Hematopoietic multipotent progenitor cell treated with erythropoietin and hydrocortisone succinate and interleukin-3 and kit ligand, for 17 days (in vitro differentiated cells): Measurements from ENCODE around the gene IRAK1.

ENCODE experiments used
- DNase-seq: peaks from one replicate; pipeline ENCODE4 v3.0.0-alpha.2; 2015; ENCODE audit warnings: low spot score

IRAK1 gene

GRCh38 chrX:154019061-154019621, 561 bp downstream of the IRAK1 start:
- peak; percentile 6 for DNase-seq

- DNase-seq, result no peak
Measured at GRCh38 chrX:154018518-154019060, 1.1 kb downstream of the IRAK1 start.

GRCh38 chrX:154017766-154018517, 1.8 kb downstream of the IRAK1 start:
- no peak for DNase-seq

- no peak for DNase-seq
Measured at GRCh38 chrX:154016366-154017076, 3.2 kb downstream of the IRAK1 start.

- DNase-seq, result no peak
Measured at GRCh38 chrX:154015581-154016264, 4.0 kb downstream of the IRAK1 start.

- no peak for DNase-seq
Measured at GRCh38 chrX:154014429-154015380, 5.0 kb downstream of the IRAK1 start.

- peak; percentile 54 for DNase-seq
Measured at GRCh38 chrX:154013614-154014360, 5.9 kb downstream of the IRAK1 start.

- no peak for DNase-seq
Measured at GRCh38 chrX:154013001-154013421, 6.7 kb downstream of the IRAK1 start.

GRCh38 chrX:154012336-154012991, 7.2 kb downstream of the IRAK1 start:
- no peak for DNase-seq

GRCh38 chrX:154011376-154012335, 8.0 kb downstream of the IRAK1 start:
- DNase-seq, result no peak

GRCh38 chrX:154010330-154011087, 9.2 kb downstream of the IRAK1 start:
- no peak for DNase-seq

GRCh38 chrX:154008521-154008920, 11.2 kb downstream of the IRAK1 start:
- DNase-seq, result no peak

GRCh38 chrX:154006947-154007346, 12.8 kb downstream of the IRAK1 start:
- no peak for DNase-seq

GRCh38 chrX:154004315-154004714, 15.4 kb downstream of the IRAK1 start:
- DNase-seq, result no peak

- peak; percentile 90 for DNase-seq
Measured at GRCh38 chrX:154002215-154002719, 17.4 kb downstream of the IRAK1 start.

GRCh38 chrX:154000051-154000450, 19.7 kb downstream of the IRAK1 start:
- DNase-seq, result peak; percentile 10

- no peak for DNase-seq
Measured at GRCh38 chrX:153999359-154000037, 20.2 kb downstream of the IRAK1 start.
